ENCODE measurements around the gene ITPK1. TPM values are rescaled to one million over a fixed set of nuclear protein-coding genes. Genes with fewer than 3 reads are reported as not detected.

Gene ITPK1
- total RNA-seq (2014; rRNA removed; shearing (Covaris generic)) (17.8 and 25.2 TPM in 2 replicates), total RNA-seq (2022) (34.7 and 35.8 TPM in 2 replicates), Bru-seq, nascent RNA (percentile 52 among the genes with signal in this experiment), BruChase-seq, experiment 1, labeled RNA remaining after a 6-hour chase (percentile 55 among the genes with signal in this experiment), BruChase-seq, experiment 2, labeled RNA remaining after a 2-hour chase (percentile 50 among the genes with signal in this experiment)
- long read RNA-seq, full-length matches to known transcripts, result 22 of 44 reads
- long read RNA-seq, partial matches to known transcripts, result 10 of 44 reads
- long read RNA-seq, other reads (novel, unspliced or antisense), result 12 of 44 reads

- H3K36me3 ChIP-seq (ENCODE audit: insufficient read depth, low read length), result no peaks in the 10 kb centered on the region
- H3K4me1 ChIP-seq (ENCODE audit: insufficient read depth, low read length, poor library complexity, severe bottlenecking), result peaks cover 27% of the 10 kb centered on the region
- no TSS peak for BruUV-seq (replicated peaks)
- H3K9me2 ChIP-seq (ENCODE audit: insufficient read depth, low read length), result no peaks in the 10 kb centered on the region
- peak within 1 kb of the TSS; percentile 88 for H2AFZ ChIP-seq (ENCODE audit: low read length)
- H3K4me2 ChIP-seq (ENCODE audit: low read length), result peak within 1 kb of the TSS; percentile 93
- peak within 1 kb of the TSS; percentile 46 for H3K27ac ChIP-seq (ENCODE audit: low read depth, low read length, poor library complexity, severe bottlenecking)
- TF ChIP-seq, protein P1, sequence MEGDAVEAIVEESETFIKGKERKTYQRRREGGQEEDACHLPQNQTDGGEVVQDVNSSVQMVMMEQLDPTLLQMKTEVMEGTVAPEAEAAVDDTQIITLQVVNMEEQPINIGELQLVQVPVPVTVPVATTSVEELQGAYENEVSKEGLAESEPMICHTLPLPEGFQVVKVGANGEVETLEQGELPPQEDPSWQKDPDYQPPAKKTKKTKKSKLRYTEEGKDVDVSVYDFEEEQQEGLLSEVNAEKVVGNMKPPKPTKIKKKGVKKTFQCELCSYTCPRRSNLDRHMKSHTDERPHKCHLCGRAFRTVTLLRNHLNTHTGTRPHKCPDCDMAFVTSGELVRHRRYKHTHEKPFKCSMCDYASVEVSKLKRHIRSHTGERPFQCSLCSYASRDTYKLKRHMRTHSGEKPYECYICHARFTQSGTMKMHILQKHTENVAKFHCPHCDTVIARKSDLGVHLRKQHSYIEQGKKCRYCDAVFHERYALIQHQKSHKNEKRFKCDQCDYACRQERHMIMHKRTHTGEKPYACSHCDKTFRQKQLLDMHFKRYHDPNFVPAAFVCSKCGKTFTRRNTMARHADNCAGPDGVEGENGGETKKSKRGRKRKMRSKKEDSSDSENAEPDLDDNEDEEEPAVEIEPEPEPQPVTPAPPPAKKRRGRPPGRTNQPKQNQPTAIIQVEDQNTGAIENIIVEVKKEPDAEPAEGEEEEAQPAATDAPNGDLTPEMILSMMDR (conservative IDR thresholded peaks at IDR 0.05; ENCODE audit: low read length), result peak; percentile 43; the same call in 1 of the 2 replicates
- TF ChIP-seq EZH2phosphoT487 (IDR thresholded peaks at IDR 0.05; ENCODE audit: borderline replicate concordance, low read depth, low read length), result no peak
- H4K20me1 ChIP-seq (ENCODE audit: insufficient read depth, low read length), result 0 out of 2 replicates have a peak, but pooled peaks cover 3% of the 10 kb centered on the region
- intact Hi-C loops (cut with micrococcal nuclease; ENCODE audit: unreplicated experiment), result loop anchor here (1.0 to 10.0 kb wide), 4 partner anchors 69 to 219 kb away; partner anchors contain the start of genes BTBD7, GON7, LYSET and MOAP1
- H3K79me2 ChIP-seq (ENCODE audit: insufficient read depth, low read depth, low read length), result no peaks in the 10 kb centered on the region
- no peaks in the 10 kb centered on the region for H3K9me3 ChIP-seq (ENCODE audit: low read length)
- POLR2A ChIA-PET, result interaction anchor here (0.6 kb wide), 1 partner anchor 18 kb away, joined by 3 read pairs; no protein-coding TSS in a partner anchor
- CTCF ChIA-PET (ENCODE audit: unreplicated experiment), result interaction anchor here (0.9 kb wide), 1 partner anchor 164 kb away, joined by 3 read pairs; no protein-coding TSS in a partner anchor
- peak; percentile 80 for DNase-seq (ENCODE audit: low spot score)
- H3K4me3 ChIP-seq (ENCODE audit: low read depth, low read length, poor library complexity, severe bottlenecking), result peak within 1 kb of the TSS; percentile 81
These were observed at the start of gene ITPK1 for GRCh38 chr14:93115821-93116675. Gene ITPK1, minus strand, starts transcription at chr14:93115925. Its CDS starts 762 bp downstream, at chr14:93115163.

DNA sequence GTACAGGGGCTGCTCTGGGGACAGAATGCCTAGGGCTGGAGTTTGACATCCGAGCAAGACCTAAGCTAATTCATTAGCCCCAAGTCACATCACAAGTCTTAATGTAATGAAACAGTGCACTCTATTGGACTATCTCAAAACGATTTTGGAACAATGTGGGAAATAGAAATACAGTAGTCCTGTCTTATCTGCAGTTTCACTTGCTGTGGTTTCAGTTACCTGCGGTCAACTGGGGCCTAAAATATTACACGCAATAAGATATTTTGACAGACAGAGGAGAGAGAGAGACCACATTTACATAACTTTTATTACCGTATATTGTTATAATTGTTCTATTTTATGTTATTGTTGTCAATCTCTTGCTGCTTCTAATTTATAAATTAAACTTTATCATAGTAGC, 47.8 kb upstream of the ITPK1 start:
- Histone ChIP-seq H2AFZ (ENCODE audit: low read length) (no peak overlapping the region), H3K36me3 (ENCODE audit: insufficient read depth, low read length) (no peaks in the 10 kb centered on the region), H4K20me1 (ENCODE audit: insufficient read depth, low read length) (no peaks in the 10 kb centered on the region), H3K79me2 (ENCODE audit: insufficient read depth, low read depth, low read length) (no peaks in the 10 kb centered on the region), H3K9me2 (ENCODE audit: insufficient read depth, low read length) (no peaks in the 10 kb centered on the region), H3K4me3 (ENCODE audit: low read depth, low read length, poor library complexity, severe bottlenecking) (no peak overlapping the region), H3K27ac (ENCODE audit: low read depth, low read length, poor library complexity, severe bottlenecking) (no peak overlapping the region), H3K9me3 (ENCODE audit: low read length) (no peaks in the 10 kb centered on the region), H3K4me2 (ENCODE audit: low read length) (no peak overlapping the region), H3K4me1 (ENCODE audit: insufficient read depth, low read length, poor library complexity, severe bottlenecking) (no peaks in the 10 kb centered on the region)
- ChIA-PET CTCF (ENCODE audit: unreplicated experiment) (no interaction called here), POLR2A (interaction anchor here (0.5 kb wide), 1 partner anchor 20 kb away, joined by 3 read pairs; no protein-coding TSS in a partner anchor)
- no peak for DNase-seq (ENCODE audit: low spot score)
- no TSS peak for BruUV-seq (replicated peaks)
- no peak for TF ChIP-seq EZH2phosphoT487 (IDR thresholded peaks at IDR 0.05; ENCODE audit: borderline replicate concordance, low read depth, low read length)
- TF ChIP-seq, protein P1 (conservative IDR thresholded peaks at IDR 0.05; ENCODE audit: low read length), result 0 out of 2 replicates have a peak, but pooled peaks have one; percentile 15
- intact Hi-C loops (cut with micrococcal nuclease; ENCODE audit: unreplicated experiment), result no loop called here

Data from OCI-LY7 (cell line).